Epithelial cell of proximal tubule (primary cell): ENCODE data around the gene SGMS1. TPM values are rescaled to one million over a fixed set of nuclear protein-coding genes. Genes with fewer than 3 reads are reported as not detected.

Experiments used
- DNase-seq: peaks from one replicate; pipeline ENCODE4 v3.0.0-alpha.2; 2011; ENCODE audit warnings: low read depth
- H3K4me3 ChIP-seq: 2 replicates; pipeline ENCODE4 v1.5.1; 2011; ENCODE audit warnings: low read depth, mild to moderate bottlenecking, low read length
- total RNA-seq: library from RNA; depleted of rRNA; stranded (reverse); fragments of >200 nt; gene quantifications from 2 replicates; pipeline ENCODE4 v1.2.3, GENCODE V29; 2015
- TF ChIP-seq, protein P1 (sequence below): conservative IDR thresholded peaks from 2 replicates; pipeline ENCODE4 v1.5.1; 2012; ENCODE audit warnings: low read depth, mild to moderate bottlenecking, low read length

The SGMS1 gene
- total RNA-seq, 1 donor from 2014 or later, result 25.2 TPM

DNA sequence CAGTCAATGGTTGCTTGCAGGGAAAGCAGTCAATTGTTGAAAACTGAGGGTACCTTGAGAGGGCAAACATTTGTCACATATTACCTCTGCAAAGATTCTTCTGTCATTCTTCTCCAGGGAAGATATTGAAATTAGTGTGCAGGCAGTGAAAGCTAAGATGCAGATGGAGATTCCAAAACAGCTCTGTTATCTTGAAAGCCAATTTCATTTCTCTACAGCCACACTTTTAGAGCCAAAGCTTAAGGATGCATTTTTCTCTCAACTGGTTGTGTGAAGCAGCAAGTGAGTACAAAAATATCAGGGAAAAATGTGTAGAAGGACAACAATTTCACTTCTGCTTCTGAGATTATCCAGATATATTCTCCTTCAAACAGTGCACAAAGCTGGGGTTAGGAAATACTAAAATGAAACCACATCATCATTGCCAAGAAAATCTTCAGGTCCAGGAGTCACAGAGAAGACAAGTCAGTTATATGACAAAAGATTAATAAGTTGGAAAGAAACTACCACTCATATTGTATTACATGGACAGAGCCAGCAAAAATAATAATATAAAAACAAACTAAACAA lies 16.3 kb downstream of the SGMS1 start:
- TF ChIP-seq, protein P1, sequence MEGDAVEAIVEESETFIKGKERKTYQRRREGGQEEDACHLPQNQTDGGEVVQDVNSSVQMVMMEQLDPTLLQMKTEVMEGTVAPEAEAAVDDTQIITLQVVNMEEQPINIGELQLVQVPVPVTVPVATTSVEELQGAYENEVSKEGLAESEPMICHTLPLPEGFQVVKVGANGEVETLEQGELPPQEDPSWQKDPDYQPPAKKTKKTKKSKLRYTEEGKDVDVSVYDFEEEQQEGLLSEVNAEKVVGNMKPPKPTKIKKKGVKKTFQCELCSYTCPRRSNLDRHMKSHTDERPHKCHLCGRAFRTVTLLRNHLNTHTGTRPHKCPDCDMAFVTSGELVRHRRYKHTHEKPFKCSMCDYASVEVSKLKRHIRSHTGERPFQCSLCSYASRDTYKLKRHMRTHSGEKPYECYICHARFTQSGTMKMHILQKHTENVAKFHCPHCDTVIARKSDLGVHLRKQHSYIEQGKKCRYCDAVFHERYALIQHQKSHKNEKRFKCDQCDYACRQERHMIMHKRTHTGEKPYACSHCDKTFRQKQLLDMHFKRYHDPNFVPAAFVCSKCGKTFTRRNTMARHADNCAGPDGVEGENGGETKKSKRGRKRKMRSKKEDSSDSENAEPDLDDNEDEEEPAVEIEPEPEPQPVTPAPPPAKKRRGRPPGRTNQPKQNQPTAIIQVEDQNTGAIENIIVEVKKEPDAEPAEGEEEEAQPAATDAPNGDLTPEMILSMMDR, result no peak
- no peak for DNase-seq
- no peak overlapping the region for H3K4me3 ChIP-seq

- TF ChIP-seq, protein P1, result no peak
- no peak for DNase-seq
- no peak overlapping the region for H3K4me3 ChIP-seq
These were observed 17.8 kb downstream of the SGMS1 start for GRCh38 chr10:50605951-50606270.

DNA sequence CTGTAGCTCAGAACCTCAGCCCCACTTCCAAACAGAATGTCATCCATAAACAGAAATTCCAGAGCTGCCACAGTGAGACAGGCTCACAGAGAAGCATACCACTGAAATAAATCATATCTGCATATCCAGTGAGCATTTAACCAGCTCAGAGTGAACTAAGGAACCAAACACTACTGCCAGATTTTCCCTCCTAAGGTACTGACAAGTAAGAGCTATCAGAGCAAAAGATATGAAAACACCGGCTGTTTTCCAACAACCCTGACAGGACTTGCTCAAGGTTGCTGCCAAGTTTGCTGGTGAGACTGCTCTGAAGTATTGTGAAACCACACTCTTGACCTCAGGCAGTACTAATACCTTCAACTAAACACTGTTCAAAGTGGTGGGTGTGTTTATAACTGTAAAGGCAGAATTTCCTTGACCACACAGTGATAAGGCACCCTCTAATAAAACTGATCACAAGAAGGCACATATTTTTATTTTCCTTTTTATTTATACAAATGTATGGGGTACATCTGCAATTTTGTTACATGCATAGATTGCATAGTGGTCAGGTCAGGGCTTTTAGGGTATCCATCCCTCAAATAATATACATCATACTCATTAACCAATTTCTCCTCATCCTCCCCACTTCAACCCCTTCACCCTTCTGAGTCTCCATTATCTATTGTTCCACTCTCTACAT lies 18.3 kb downstream of the SGMS1 start:
- TF ChIP-seq, protein P1, result no peak
- no peak for DNase-seq
- H3K4me3 ChIP-seq, result no peak overlapping the region

DNA sequence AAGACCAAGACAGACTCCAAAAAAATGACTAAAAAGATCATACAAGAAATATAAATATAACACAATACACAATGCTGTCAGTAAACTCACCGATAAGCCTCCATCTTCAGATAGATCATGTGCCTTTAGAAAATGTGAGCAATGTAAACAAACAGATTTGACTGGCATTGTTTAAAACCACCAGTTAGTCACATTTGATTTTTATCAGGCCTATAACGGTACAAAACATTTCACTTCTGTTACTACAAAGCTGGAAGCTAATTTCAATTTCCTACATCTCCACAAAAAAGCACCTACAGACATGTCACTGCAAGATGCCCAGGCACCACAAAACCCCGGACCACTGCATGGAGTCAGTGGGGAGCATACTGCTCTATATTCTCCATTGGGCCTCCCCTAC lies 18.9 kb downstream of the SGMS1 start:
- DNase-seq, result no peak

DNA sequence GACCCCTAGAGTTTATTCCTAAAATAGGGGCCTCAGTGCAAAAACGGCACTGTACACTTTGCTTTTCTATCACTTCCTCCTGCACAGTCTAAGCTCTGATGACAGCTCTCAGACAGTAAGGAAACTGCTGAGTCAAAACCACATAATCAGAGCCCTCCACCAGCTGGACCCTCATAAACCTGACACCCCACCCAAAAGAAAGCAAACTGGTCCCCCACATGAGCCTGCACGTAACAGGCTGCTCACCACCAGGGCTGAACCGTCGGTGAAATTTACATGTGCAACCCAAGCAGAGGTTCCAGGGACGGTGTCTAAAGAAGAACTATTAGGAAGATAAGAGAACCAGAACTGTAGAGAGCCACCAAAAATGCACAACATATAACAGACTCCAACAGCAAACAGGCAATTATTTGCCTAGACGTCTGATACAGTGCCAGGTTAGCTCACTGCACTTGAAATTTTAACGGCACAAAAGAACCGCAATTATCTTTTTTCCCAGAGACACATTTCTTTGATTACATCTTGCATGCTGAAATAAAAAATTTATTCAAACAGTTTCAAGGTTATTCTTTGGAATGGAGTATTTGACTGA lies 19.6 kb downstream of the SGMS1 start:
- TF ChIP-seq, protein P1, result no peak
- no peak overlapping the region for H3K4me3 ChIP-seq
- no peak for DNase-seq

More for the DNA sequence above, 18.9 kb downstream of the SGMS1 start:
- H3K4me3 ChIP-seq, result no peak overlapping the region
- TF ChIP-seq, protein P1, result no peak

DNA sequence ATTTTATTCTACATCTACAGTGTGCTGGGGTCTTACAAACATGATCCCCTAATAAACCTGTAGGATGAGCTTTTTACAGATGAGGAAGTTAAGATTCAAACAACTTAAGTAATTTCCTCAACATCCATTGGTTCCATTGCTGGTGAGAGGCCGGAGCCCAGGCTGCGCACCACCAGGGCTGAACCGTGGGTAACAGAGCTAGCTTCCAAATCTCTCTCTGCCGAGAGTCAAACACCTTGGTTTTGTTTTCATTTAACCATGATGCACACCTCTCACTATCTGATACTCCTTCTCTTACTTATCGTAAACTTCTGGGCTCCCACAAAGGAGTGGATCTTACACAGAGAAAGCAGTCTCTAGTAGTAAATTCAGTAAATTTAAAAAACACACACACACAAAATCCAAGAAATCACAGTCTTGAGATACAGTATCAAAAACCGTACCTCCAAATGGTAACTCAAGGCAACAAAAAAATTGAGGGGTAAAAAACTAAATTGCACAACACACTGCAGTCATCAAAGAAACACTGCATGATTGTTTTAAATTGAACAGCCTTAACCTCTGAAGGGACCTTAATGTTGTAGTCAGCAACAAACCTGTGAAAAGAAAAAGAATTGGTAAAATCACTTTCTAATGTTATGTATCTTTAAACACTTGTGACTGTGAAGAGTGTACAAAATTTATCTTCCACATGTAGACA lies 20.5 kb downstream of the SGMS1 start:
- no peak overlapping the region for H3K4me3 ChIP-seq
- TF ChIP-seq, protein P1, result no peak
- no peak for DNase-seq
